ENCODE measurements around the gene ZBTB34.

The ZBTB34 gene

GRCh38 chr9:126902210-126902609 lies 41.8 kb downstream of the ZBTB34 start:
- no peak for TF ChIP-seq CTCF (IDR thresholded peaks at IDR 0.05; ENCODE audit: insufficient read depth, missing control alignments)
- DNase-seq (ENCODE audit: insufficient read length, low spot score) (no peak), FAIRE-seq (no peak)

GRCh38 chr9:126904586-126904985 lies 44.1 kb downstream of the ZBTB34 start:
- FAIRE-seq, result no peak
- TF ChIP-seq CTCF (IDR thresholded peaks at IDR 0.05; ENCODE audit: insufficient read depth, missing control alignments), result no peak
- no peak for DNase-seq (ENCODE audit: insufficient read length, low spot score)

GRCh38 chr9:126906091-126906490 lies 45.7 kb downstream of the ZBTB34 start:
- TF ChIP-seq CTCF (IDR thresholded peaks at IDR 0.05; ENCODE audit: insufficient read depth, missing control alignments), result no peak
- FAIRE-seq (no peak), DNase-seq (ENCODE audit: insufficient read length, low spot score) (no peak)

GRCh38 chr9:126907058-126907457 lies 46.6 kb downstream of the ZBTB34 start:
- TF ChIP-seq CTCF (IDR thresholded peaks at IDR 0.05; ENCODE audit: insufficient read depth, missing control alignments), result no peak
- DNase-seq (ENCODE audit: insufficient read length, low spot score) (no peak), FAIRE-seq (no peak)

- no peak for TF ChIP-seq CTCF (IDR thresholded peaks at IDR 0.05; ENCODE audit: insufficient read depth, missing control alignments)
- FAIRE-seq (no peak), DNase-seq (ENCODE audit: insufficient read length, low spot score) (peak; percentile 88)
These were observed 54.2 kb downstream of the ZBTB34 start, which contains the start of gene RALGPS1 for GRCh38 chr9:126914458-126915280. Gene RALGPS1, plus strand, starts transcription at chr9:126914782. Its CDS starts 47,508 bp downstream, at chr9:126962290.

- FAIRE-seq (no peak), DNase-seq (ENCODE audit: insufficient read length, low spot score) (no peak)
- TF ChIP-seq CTCF (IDR thresholded peaks at IDR 0.05; ENCODE audit: insufficient read depth, missing control alignments), result no peak
These were observed 54.9 kb downstream of the ZBTB34 start for GRCh38 chr9:126915281-126915816.

All from D721Med (cell line).